Gastroesophageal sphincter (tissue), 4 donors: ENCODE results near the gene REPIN1. TPM values are rescaled to one million over a fixed set of nuclear protein-coding genes. Genes with fewer than 3 reads are reported as not detected.

Experiments
- ATAC-seq: fragments of 150-250 bp; one replicate; pipeline ENCODE4 v1.9.1; 2016; ENCODE audit warnings: mild to moderate bottlenecking, moderate library complexity
- H3K27ac ChIP-seq, 4 donors: fragments of 200-600 bp; sonication (generic) in 3 of 4; 1 replicate in 3 of 4; 2 replicates in 1 of 4; pipeline ENCODE4 v1.5.1; 2016 to 2019
- H3K27me3 ChIP-seq: fragments of 200-600 bp; sonication (generic); one replicate; pipeline ENCODE4 v1.5.1; 2019
- H3K36me3 ChIP-seq, 2 donors: fragments of 200-600 bp; sonication (generic); one replicate each; pipeline ENCODE4 v1.5.1; 2019; ENCODE audit warnings: control low read depth in 1 of 2
- H3K4me1 ChIP-seq, 3 donors: fragments of 200-600 bp; sonication (generic); 1 replicate in 2 of 3; 2 replicates in 1 of 3; pipeline ENCODE4 v1.5.1; 2016 to 2019; ENCODE audit warnings: control low read depth in 2 of 3
- H3K4me3 ChIP-seq, 2 donors: fragments of 200-600 bp; sonication (generic); one replicate each; pipeline ENCODE4 v1.5.1; 2019; ENCODE audit warnings: mild to moderate bottlenecking in 1 of 2, moderate library complexity in 1 of 2
- H3K9me3 ChIP-seq, 3 donors: fragments of 200-600 bp; sonication (generic); one replicate each; pipeline ENCODE4 v1.5.1; 2017 to 2019; ENCODE audit warnings: control low read depth in 2 of 3
- CTCF ChIP-seq, 4 experiments: fragments of 200-600 bp in 2 of 4; fragments of 450-650 bp in 2 of 4; sonication (generic) in 1 of 4; IDR thresholded peaks; one replicate each; pipeline ENCODE4 v1.5.1; 2017 to 2019; ENCODE audit warnings: antibody characterized with exemption in 4 of 4, mild to moderate bottlenecking in 2 of 4, moderate library complexity in 2 of 4
- EP300 ChIP-seq: sonication (generic); formaldehyde crosslinking; IDR thresholded peaks from one replicate; pipeline ENCODE4 v1.6.1; 2017; ENCODE audit warnings: antibody characterized with exemption, mild to moderate bottlenecking
- POLR2A ChIP-seq, 2 donors: fragments of 450-650 bp; IDR thresholded peaks; one replicate each; pipeline ENCODE4 v1.6.1; 2017; ENCODE audit warnings: antibody characterized with exemption in 2 of 2, mild to moderate bottlenecking in 2 of 2, moderate library complexity in 1 of 2
- POLR2AphosphoS5 ChIP-seq: sonication (generic); formaldehyde crosslinking; IDR thresholded peaks from one replicate; pipeline ENCODE4 v1.6.1; 2017; ENCODE audit warnings: antibody characterized with exemption
- WGBS, 2 donors: methylation state at CpG; one replicate each; pipeline ENCODE4 v1.1.5; 2018; ENCODE audit warnings: low coverage in 1 of 2; 5-methylcytosine and 5-hydroxymethylcytosine counted together
- total RNA-seq, 4 donors: library from RNA; depleted of rRNA; stranded (reverse); fragments of >200 nt; gene quantifications; one replicate each; pipeline ENCODE4 v1.1.0, GENCODE V29; 2016

Gene REPIN1
- total RNA-seq, 4 donors from 2014 or later, result 72.7 to 132 (median 102) TPM

- Histone ChIP-seq H3K27me3 (no peaks in the 10 kb centered on the region), H3K9me3 (no peaks in the 10 kb centered on the region), H3K4me3 (no peak overlapping the region), H3K36me3 (peaks cover 0 to 38% of the 10 kb centered on the region in 2 donors), H3K27ac (no peak overlapping the region), H3K4me1 (peaks cover 0 to 18% (median 7%) of the 10 kb centered on the region in 3 donors)
- no peak for ATAC-seq
- TF ChIP-seq POLR2AphosphoS5 (no peak), EP300 (no peak), CTCF (IDR thresholded peaks at IDR 0.05) (no peak), POLR2A (IDR thresholded peaks at IDR 0.05) (no peak)
- WGBS, 2 donors, result 74 to 87% methylated on average over 4 to 11 of the region's 11 CpGs
Measured at GRCh38 chr7:150400008-150400787, 31.6 kb downstream of the REPIN1 start.

GRCh38 chr7:150400788-150401423, 32.3 kb downstream of the REPIN1 start:
- no peak overlapping the region for H3K4me3 ChIP-seq
- ATAC-seq, result no peak
- 86 to 89% methylated on average over 12 to 15 of the region's 15 CpGs for WGBS, 2 donors
- no peaks in the 10 kb centered on the region for H3K27me3 ChIP-seq
- peaks cover 0 to 22% (median 7%) of the 10 kb centered on the region in 3 donors for H3K4me1 ChIP-seq
- TF ChIP-seq CTCF (IDR thresholded peaks at IDR 0.05) (no peak), POLR2AphosphoS5 (no peak), EP300 (no peak), POLR2A (IDR thresholded peaks at IDR 0.05) (no peak)
- H3K36me3 ChIP-seq, result peaks cover 0 to 34% of the 10 kb centered on the region in 2 donors
- no peak overlapping the region for H3K27ac ChIP-seq
- no peaks in the 10 kb centered on the region for H3K9me3 ChIP-seq

- H3K27me3 ChIP-seq, result no peaks in the 10 kb centered on the region
- H3K4me3 ChIP-seq, result no peak overlapping the region
- TF ChIP-seq CTCF (IDR thresholded peaks at IDR 0.05), result no peak
- TF ChIP-seq POLR2AphosphoS5, result no peak
- TF ChIP-seq POLR2A (IDR thresholded peaks at IDR 0.05), result no peak
- TF ChIP-seq EP300, result no peak
- no peak for ATAC-seq
- H3K36me3 ChIP-seq, result peaks cover 0 to 28% of the 10 kb centered on the region in 2 donors
- peaks cover 0 to 27% (median 10%) of the 10 kb centered on the region in 3 donors for H3K4me1 ChIP-seq
- no peaks in the 10 kb centered on the region for H3K9me3 ChIP-seq
- no peak overlapping the region for H3K27ac ChIP-seq
- 75% methylated on average over 1 of the region's 1 CpG; no CpG with 5 or more reads in 1 of the 2 donors for WGBS, 2 donors
Measured at GRCh38 chr7:150401424-150401790, 32.8 kb downstream of the REPIN1 start.

- ATAC-seq, result no peak
- Histone ChIP-seq H3K9me3 (no peaks in the 10 kb centered on the region), H3K27me3 (no peaks in the 10 kb centered on the region), H3K27ac (no peak overlapping the region), H3K4me3 (no peak overlapping the region), H3K36me3 (peaks cover 0 to 22% of the 10 kb centered on the region in 2 donors), H3K4me1 (peaks cover 0 to 33% (median 17%) of the 10 kb centered on the region in 3 donors)
- TF ChIP-seq POLR2AphosphoS5, result no peak
- no peak for TF ChIP-seq CTCF (IDR thresholded peaks at IDR 0.05)
- TF ChIP-seq POLR2A (IDR thresholded peaks at IDR 0.05), result no peak
- TF ChIP-seq EP300, result no peak
- WGBS, 2 donors, result 65 to 93% methylated on average over 2 to 3 of the region's 7 CpGs
Measured at GRCh38 chr7:150401861-150402631, 33.4 kb downstream of the REPIN1 start.
